OCI-LY7 (cell line): Measurements from ENCODE around the gene ADAMTS16. TPM values are rescaled to one million over a fixed set of nuclear protein-coding genes. Genes with fewer than 3 reads are reported as not detected.

Experiments
- BruUV-seq: library from RNA; stranded (reverse); fragments of 400-500 nt; replicated peaks from 2 replicates; lab custom pipeline; 2021; lab: Mats Ljungman, UMichigan
- CTCF ChIA-PET: fragments of 300-600 bp; sonication (Branson Sonifier 250); formaldehyde crosslinking; loops from one replicate; lab custom pipeline; 2022; ENCODE audit warnings: antibody characterized with exemption; ENCODE audit not compliant: unreplicated experiment; lab: Charles Lee
- POLR2A ChIA-PET: fragments of 300-600 bp; sonication (Branson Sonifier 250); formaldehyde crosslinking; loops from one replicate; lab custom pipeline; 2022; ENCODE audit warnings: antibody characterized with exemption; lab: Charles Lee
- DNase-seq: peaks from one replicate; pipeline ENCODE4 v3.0.0-alpha.2; 2015; ENCODE audit warnings: low spot score
- H2AFZ ChIP-seq: fragments of 200-600 bp; sonication (generic), shearing (Covaris generic); 2 replicates; pipeline ENCODE4 v1.6.1; 2014; ENCODE audit warnings: mild to moderate bottlenecking, antibody characterized with exemption, low read length, moderate library complexity
- H3K27ac ChIP-seq: fragments of 200-600 bp; sonication (generic); 2 replicates; pipeline ENCODE4 v1.5.1; 2014; ENCODE audit warnings: mixed run types, low read depth, mild to moderate bottlenecking, moderate library complexity, low read length, inconsistent platforms; ENCODE audit not compliant: poor library complexity, severe bottlenecking
- H3K36me3 ChIP-seq: fragments of 200-600 bp; sonication (generic); 2 replicates; pipeline ENCODE4 v1.6.1; 2014; ENCODE audit warnings: mild to moderate bottlenecking, antibody characterized with exemption, low read length, moderate library complexity, mixed read lengths; ENCODE audit not compliant: insufficient read depth
- H3K4me1 ChIP-seq: fragments of 200-600 bp; sonication (generic); 2 replicates; pipeline ENCODE4 v1.5.1; 2014; ENCODE audit warnings: mild to moderate bottlenecking, low read length; ENCODE audit not compliant: insufficient read depth, poor library complexity, severe bottlenecking
- H3K4me2 ChIP-seq: fragments of 200-600 bp; sonication (generic); 2 replicates; pipeline ENCODE4 v1.6.1; 2014; ENCODE audit warnings: mild to moderate bottlenecking, low read length
- H3K4me3 ChIP-seq: fragments of 200-600 bp; sonication (generic); 2 replicates; pipeline ENCODE4 v1.5.1; 2014; ENCODE audit warnings: mild to moderate bottlenecking, low read depth, low read length; ENCODE audit not compliant: poor library complexity, severe bottlenecking
- H3K79me2 ChIP-seq: fragments of 200-600 bp; sonication (generic); 2 replicates; pipeline ENCODE4 v1.6.1; 2016; ENCODE audit warnings: low read depth, mild to moderate bottlenecking, low read length, moderate library complexity, mixed read lengths; ENCODE audit not compliant: insufficient read depth
- H3K9me2 ChIP-seq: fragments of 200-600 bp; sonication (generic); 2 replicates; pipeline ENCODE4 v1.6.1; 2016; ENCODE audit warnings: mild to moderate bottlenecking, low read length, mixed read lengths; ENCODE audit not compliant: insufficient read depth
- H3K9me3 ChIP-seq: fragments of 200-600 bp; sonication (generic); 2 replicates; pipeline ENCODE4 v1.6.1; 2014; ENCODE audit warnings: mild to moderate bottlenecking, mixed run types, low read length, mixed read lengths
- H4K20me1 ChIP-seq: fragments of 200-600 bp; sonication (generic); 2 replicates; pipeline ENCODE4 v1.6.1; 2014; ENCODE audit warnings: mild to moderate bottlenecking, antibody characterized with exemption, low read length, moderate library complexity, mixed read lengths; ENCODE audit not compliant: insufficient read depth
- CTCF ChIP-seq: fragments of 200-600 bp; sonication (generic); conservative IDR thresholded peaks from 2 replicates; pipeline ENCODE4 v1.5.1; 2014; ENCODE audit warnings: mild to moderate bottlenecking, antibody characterized with exemption, low read length, moderate library complexity, mixed read lengths
- EZH2phosphoT487 ChIP-seq: fragments of 200-600 bp; sonication (generic); IDR thresholded peaks from 2 replicates; pipeline ENCODE4 v1.6.1; 2018; ENCODE audit warnings: low read depth, borderline replicate concordance, mild to moderate bottlenecking, mixed run types, antibody characterized with exemption, low read length, moderate library complexity, mixed read lengths
- intact Hi-C: fragments of 100-400 bp; cut with micrococcal nuclease; formaldehyde crosslinking; loops from one replicate; pipeline ENCODE4 v1.10.0; 2022; ENCODE audit not compliant: unreplicated experiment
- total RNA-seq, 2 experiments: library from RNA; depleted of rRNA in 1 of 2; stranded (reverse); fragments of >200 nt in 1 of 2; shearing (Covaris generic) in 1 of 2; gene quantifications; 2 replicates each; pipeline ENCODE4 v1.2.3, GENCODE V29; 2014 to 2022

ADAMTS16 gene
- total RNA-seq, 2 experiments from 2014 or later = not detected

GRCh38 chr5:5293029-5293428 lies 152.9 kb downstream of the ADAMTS16 start:
- intact Hi-C loops = no loop called here
- TF ChIP-seq EZH2phosphoT487 = no peak
- TF ChIP-seq CTCF = no peak
- Histone ChIP-seq H3K4me1 (no peaks in the 10 kb centered on the region), H3K4me3 (no peak overlapping the region), H3K9me2 (no peaks in the 10 kb centered on the region), H2AFZ (no peak overlapping the region), H3K36me3 (no peaks in the 10 kb centered on the region), H3K79me2 (no peaks in the 10 kb centered on the region), H3K9me3 (no peaks in the 10 kb centered on the region), H3K4me2 (no peak overlapping the region), H3K27ac (no peak overlapping the region), H4K20me1 (no peaks in the 10 kb centered on the region)
- CTCF ChIA-PET = no interaction called here
- DNase-seq = no peak
- BruUV-seq = no TSS peak
- POLR2A ChIA-PET = no interaction called here

- Histone ChIP-seq H3K4me2 (no peak overlapping the region), H3K36me3 (no peaks in the 10 kb centered on the region), H3K9me2 (no peaks in the 10 kb centered on the region), H3K27ac (no peak overlapping the region), H2AFZ (no peak overlapping the region), H3K4me1 (no peaks in the 10 kb centered on the region), H4K20me1 (no peaks in the 10 kb centered on the region), H3K4me3 (no peak overlapping the region), H3K79me2 (no peaks in the 10 kb centered on the region), H3K9me3 (no peaks in the 10 kb centered on the region)
- TF ChIP-seq EZH2phosphoT487 (no peak), CTCF (no peak)
- DNase-seq = no peak
- CTCF ChIA-PET = no interaction called here
- intact Hi-C loops = no loop called here
- no TSS peak for BruUV-seq
- POLR2A ChIA-PET = no interaction called here
These were observed 154.3 kb downstream of the ADAMTS16 start for GRCh38 chr5:5294429-5294828.

GRCh38 chr5:5295351-5295750 lies 155.2 kb downstream of the ADAMTS16 start:
- Histone ChIP-seq H3K4me1 (no peaks in the 10 kb centered on the region), H4K20me1 (no peaks in the 10 kb centered on the region), H2AFZ (no peak overlapping the region), H3K4me3 (no peak overlapping the region), H3K9me2 (no peaks in the 10 kb centered on the region), H3K27ac (no peak overlapping the region), H3K36me3 (no peaks in the 10 kb centered on the region), H3K9me3 (no peaks in the 10 kb centered on the region), H3K4me2 (no peak overlapping the region), H3K79me2 (no peaks in the 10 kb centered on the region)
- no TSS peak for BruUV-seq
- POLR2A ChIA-PET = no interaction called here
- TF ChIP-seq CTCF (no peak), EZH2phosphoT487 (no peak)
- DNase-seq = no peak
- CTCF ChIA-PET = no interaction called here
- intact Hi-C loops = no loop called here
